IPS DF 4.7 (cell line): ENCODE measurements around the gene IRAK2.
A peak's percentile ranks its signal among the peaks of the same experiment; 100 is the strongest.
"Not testable (repeated sequence)": the region's sequence is repeated elsewhere in the genome, so short reads cannot be mapped to it uniquely, and the experiment has no call there.

ENCODE experiments used
- DNase-seq: peaks from one replicate; pipeline ENCODE4 v3.0.0-alpha.2; 2013; ENCODE audit warnings: low spot score; ENCODE audit errors: extremely low read depth

IRAK2 gene, protein sequence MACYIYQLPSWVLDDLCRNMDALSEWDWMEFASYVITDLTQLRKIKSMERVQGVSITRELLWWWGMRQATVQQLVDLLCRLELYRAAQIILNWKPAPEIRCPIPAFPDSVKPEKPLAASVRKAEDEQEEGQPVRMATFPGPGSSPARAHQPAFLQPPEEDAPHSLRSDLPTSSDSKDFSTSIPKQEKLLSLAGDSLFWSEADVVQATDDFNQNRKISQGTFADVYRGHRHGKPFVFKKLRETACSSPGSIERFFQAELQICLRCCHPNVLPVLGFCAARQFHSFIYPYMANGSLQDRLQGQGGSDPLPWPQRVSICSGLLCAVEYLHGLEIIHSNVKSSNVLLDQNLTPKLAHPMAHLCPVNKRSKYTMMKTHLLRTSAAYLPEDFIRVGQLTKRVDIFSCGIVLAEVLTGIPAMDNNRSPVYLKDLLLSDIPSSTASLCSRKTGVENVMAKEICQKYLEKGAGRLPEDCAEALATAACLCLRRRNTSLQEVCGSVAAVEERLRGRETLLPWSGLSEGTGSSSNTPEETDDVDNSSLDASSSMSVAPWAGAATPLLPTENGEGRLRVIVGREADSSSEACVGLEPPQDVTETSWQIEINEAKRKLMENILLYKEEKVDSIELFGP

DNA sequence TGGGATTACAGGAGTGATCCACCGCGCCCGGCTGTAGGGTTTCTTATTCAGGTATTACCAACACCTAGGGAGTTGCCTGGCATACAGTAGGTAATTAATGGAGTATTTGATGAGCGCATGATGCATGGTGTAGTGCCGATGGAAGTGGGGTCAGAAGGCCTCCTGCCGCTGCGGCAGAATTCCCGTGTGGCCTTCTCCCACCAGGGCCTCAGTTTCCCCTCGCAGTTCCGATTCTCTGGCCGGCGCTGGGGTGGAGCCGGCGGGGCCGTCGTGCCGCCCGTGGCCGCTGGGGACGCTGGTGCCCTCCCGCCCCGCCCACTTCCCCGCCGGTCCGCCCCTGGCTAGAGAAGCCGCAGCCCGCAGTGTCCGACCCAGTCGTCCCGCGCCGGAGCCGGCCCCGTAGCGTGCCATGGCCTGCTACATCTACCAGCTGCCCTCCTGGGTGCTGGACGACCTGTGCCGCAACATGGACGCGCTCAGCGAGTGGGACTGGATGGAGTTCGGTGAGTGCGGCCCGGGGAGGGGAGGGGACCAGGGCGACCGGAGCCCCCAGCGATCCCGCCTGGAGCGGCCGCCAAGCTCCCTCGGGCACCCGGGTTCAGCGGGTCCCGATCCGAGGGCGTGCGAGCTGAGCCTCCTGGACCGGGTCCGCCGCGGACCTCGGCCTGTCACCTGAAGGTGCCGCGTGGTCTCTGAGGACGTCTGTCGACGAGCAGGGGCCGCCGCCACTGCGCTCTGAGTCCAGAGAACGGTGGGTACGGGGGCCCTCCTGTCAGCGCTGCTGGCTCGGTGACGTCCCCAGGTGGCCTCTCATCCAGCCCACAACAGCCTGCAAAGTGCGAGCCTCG, at the start of gene IRAK2:
Gene IRAK2 (plus strand): TSS at position 374 of the 848 bp plus-strand sequence. CDS start 36 bp downstream, at position 410.
- no peak for DNase-seq

DNA sequence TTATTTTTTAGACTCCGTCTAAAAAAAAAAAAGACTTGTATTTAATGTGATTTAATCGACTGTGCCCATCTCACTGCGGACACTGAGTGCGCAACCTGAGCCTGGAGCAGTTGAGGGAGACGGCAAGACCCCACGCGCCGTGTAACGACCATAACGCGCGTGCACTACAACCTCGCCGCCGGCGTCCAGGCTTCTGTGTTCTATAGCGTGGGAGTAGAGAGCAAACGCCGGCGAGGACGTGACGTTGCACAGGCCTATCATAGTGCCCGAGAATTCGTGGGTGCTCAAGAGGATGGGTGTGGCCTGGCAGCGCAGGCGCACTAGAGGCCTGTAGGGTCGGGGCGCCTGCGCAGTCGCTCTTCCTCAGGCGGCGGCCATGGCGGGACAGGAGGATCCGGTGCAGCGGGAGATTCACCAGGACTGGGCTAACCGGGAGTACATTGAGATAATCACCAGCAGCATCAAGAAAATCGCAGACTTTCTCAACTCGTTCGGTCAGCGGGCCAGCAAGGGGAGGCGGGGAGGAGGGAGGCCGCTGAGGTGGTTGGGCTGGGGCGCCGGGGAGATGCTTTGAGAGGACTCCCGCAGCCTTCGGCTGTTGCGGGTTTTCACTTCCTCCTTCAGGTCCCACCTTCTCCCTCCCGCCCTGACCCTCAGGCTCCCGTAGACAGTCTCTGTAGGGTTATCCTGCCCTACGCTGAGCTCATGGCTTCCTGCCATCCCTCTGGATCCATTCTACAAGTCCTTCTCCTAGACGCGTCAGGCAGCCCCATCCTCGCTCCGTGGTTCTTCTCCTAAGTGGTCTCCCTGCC, 49.2 kb upstream of the IRAK2 start, which contains the start of gene BRK1:
Gene BRK1 (plus strand): TSS at position 350 of the 812 bp plus-strand sequence. CDS start 27 bp downstream, at position 377.
- DNase-seq = peak; percentile 49

DNA sequence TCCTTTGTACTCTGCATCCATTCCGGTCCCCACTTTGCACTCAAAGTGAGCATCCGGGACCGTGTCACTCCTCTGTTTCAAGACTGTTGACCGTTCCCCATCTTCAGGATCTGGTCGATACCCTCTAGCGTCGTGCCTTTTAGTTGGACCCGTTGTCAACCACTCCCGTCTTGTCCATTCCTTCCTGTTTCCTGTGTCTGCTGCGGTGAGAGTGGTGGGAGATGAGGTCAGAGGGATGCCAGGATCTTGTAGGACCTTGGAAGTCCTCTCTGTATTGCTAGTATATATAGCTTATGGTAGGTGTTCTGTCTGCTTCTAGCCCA, 48.6 kb upstream of the IRAK2 start:
- no peak for DNase-seq

DNA sequence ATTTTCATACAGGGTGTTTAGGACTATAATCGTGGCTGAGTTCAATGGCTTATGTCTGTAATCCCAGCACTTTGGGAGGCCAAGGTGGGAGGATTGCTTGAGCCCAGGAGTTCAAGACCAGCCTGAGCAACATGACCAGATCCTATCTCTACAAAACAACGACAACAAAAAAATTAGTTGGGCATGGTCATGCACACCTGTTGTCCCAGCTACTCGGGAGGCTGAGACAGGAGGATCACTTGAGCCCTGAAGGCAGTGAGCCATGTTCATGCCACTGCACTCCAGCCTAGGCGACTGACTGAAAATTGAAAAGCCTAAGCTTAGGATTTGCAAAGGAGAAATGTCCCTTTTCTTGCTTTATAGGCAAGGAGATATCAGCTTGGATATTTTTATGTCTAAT, 47.8 kb upstream of the IRAK2 start:
- no peak for DNase-seq

DNA sequence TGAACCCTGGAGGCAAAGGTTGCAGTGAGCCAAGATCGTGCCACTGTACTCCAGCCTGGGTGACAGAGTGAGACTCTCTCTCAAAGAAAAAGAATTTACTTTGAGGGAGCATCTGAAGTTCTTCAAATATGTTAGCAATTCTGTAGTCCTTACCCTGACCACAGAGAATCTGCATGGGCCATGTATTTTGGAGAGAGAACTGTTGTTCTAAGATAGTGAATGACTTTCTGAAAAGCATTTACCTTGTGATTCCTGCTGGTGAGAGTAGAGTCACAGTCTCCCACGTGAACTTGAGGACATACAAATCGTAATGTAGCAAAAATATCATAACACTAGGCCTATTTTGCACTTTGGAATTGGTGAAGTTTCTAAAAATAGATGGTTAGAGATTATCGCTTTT, 45.3 kb upstream of the IRAK2 start:
- DNase-seq = no peak

DNA sequence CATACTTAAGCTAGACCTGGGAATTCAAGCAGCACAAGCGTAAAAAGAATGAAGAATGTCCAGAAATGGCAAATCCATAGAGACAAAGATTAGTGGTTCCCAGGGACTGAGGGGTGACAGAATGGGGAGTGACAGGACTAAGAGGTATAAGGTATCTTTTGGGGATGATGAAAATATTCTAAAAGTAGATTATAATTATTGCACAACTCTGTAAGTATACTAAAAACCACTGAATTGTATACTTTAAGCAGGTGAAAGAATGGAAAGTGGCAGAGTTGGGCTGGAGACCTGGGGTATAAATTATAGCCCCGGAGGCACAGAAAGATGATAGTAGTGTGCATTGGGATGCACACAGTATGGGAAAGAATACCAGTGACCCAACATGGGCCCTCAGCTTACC, 43.7 kb upstream of the IRAK2 start:
- DNase-seq = no peak

DNA sequence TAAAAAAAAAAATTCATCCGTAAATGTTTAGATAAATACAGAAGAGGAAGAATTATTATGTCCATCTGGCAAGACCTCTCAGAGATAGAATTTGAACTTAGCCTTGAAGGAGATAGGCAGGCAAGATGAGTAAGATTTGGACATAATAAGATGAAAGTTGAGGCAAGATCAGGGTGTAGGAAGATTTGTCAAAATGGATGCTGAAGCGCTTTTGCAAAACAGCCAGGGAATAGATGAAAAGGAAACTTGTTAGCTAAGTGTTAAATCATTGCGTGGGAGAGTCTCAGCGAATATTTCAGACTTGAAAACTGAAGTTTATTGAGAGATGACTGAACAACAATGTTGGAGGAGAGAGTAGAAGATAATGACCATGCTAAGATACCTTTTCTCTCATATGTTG, 42.0 kb upstream of the IRAK2 start:
- DNase-seq = no peak

DNA sequence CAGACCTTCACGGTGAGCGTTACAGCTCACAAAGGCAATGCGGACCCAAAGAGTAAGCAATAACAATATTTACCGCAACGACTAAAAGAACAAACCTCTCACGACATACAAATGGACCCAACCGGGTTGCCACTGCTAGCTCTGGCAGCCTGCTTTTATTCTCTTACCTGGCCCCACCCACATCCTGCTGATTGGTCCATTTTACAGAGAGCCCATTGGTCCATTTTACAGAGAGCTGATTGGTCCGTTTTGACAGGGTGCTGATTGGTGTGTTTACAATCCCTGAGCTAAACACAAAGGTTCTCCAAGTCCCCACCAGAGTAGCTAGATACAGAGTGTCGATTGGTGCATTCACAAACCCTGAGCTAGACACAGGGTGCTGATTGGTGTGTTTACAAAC, 28.8 kb upstream of the IRAK2 start:
- not testable (repeated sequence) for DNase-seq

DNA sequence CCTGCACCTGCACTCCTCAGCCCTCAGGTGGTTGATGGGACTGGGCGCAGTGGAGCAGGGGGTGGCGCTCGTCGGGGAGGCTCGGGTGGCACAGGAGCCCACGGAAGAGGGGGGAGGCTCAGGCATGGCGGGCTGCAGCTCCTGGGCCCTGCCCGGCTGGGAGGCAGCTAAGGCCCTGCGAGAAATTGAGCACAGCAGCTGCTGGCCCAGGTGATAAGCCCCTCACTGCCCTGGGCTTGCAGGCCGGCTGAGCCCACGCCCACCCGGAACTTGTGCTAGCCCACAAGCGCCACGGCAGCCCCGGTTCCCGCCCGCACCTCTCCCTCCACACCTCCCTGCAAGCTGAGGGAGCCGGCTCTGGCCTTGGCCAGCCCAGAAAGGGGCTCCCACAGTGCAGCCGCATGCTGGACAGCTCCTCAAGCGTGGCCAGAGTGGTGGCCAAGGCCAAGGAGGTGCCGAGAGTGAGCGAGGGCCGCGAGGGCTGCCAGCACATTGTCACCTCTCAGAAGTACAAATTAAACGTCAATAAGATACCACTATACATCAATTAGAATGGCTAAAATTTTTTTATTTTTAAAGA, 28.2 kb upstream of the IRAK2 start:
- no peak for DNase-seq

DNA sequence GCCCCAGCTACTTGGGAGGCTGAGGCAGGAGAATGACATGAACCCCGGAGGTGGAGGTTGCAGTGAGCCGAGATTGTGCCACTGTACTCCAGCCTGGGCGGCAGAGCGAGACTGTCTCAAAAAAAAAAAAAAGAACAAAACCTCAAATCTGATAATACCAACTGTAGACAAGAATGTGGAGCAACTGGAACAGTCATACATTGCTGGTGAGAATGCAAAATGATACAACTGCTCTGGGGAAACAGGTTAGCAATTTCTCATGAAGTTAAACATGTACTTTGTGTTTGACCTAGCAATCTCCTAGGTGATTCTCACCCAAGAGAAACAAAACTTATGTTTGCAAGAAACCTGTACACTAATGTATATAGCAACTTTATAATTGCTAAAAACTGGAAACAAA, 27.5 kb upstream of the IRAK2 start:
- no peak for DNase-seq

DNA sequence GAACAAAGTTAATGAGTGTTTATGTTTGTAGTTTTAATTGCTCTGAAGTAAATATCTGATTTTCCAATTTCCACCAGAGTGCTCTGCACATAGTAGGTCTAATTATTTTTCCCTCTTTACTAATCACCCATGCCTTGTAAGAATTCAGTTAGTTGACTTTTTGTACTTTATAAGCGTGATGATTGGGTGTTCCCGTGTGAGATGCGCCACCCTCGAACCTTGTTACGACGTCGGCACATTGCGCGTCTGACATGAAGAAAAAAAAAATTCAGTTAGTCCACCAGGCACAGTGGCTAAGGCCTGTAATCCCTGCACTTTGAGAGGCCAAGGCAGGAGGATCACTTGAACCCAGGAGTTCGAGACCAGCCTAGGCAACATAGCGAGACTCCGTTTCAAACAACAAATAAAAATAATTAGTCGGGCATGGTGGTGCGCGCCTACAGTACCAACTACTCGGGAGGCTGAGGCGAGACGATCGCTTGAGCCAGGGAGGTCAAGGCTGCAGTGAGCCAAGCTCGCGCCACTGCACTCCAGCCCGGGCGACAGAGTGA, 23.6 kb upstream of the IRAK2 start:
- DNase-seq = no peak

DNA sequence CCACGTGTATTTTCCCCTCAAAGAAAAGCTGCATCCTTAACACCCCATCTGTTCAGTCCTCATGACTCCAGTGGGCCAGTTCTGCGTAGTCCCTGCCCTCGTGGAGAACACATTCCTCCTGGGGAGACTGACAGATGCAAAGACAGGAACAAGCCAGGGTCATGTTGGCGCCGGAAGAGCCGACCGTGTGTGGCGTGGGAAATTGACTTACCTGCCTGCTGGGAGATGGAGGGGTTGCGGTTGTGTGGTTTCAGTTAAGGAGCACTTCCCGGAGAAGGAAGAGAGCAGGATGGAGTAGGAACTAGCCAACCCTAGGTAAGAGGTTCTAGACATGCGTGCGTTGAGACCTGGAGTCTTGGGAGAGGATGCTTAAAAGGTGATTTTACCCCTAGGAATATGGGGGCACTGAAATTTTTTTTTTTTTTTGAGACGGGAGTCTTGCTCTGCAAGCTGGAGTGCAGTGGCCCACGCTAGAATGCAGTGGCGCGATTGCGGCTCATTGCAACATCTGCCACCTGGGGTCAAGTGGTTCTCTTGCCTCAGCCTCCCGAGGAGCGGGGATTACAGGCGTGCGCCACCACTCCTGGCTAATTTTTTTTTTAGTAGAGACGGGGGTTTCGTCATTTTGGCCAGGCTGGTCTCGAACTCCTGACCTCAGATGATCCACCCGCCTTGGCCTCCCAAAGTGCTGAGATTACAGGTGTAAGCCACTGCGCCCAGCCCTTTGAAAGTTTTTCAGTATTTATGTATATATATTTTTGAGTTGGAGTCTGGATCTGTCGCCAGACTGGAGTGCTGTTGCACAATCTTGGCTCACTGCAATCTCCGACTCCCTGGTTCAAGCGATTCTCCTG, 21.8 kb upstream of the IRAK2 start:
- no peak for DNase-seq

DNA sequence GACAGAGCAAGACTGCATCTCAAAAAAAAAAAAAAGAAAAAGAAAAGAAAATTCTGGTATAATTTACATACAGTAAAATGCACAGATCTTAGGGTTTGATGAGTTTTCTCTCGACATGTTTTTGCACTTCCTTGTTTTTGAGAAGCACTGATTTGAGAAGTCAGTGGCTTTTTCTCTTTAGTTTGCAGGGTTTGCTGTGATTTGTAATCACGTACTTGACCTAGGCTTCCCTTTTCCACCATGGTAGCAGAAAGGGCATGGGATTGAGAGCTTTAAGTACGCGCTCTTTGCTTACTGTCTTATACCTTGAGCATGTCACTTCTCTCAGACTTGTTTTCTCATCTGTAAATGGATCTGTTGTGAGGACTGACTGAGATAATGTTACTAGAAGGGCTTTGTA, 19.0 kb upstream of the IRAK2 start:
- DNase-seq = no peak

DNA sequence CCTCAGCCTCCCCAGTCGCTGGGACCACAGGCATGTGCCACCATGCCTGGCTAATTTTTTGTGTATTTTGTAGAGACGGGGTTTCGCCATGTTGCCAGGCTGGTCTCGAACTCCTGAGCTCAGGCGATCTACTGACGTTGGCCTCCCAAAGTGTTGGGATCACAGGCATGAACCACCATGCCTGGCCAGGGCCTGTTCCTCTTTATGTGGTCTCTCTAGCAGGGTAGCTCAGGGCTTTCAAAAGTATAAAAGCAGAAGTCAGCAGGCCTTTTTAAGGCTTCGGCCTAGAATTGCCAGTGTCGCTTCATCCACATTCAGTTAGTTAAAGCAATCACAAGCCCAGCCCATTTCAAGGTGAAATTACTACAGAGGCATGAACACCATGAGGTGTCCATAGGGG, 15.5 kb upstream of the IRAK2 start:
- DNase-seq = no peak

DNA sequence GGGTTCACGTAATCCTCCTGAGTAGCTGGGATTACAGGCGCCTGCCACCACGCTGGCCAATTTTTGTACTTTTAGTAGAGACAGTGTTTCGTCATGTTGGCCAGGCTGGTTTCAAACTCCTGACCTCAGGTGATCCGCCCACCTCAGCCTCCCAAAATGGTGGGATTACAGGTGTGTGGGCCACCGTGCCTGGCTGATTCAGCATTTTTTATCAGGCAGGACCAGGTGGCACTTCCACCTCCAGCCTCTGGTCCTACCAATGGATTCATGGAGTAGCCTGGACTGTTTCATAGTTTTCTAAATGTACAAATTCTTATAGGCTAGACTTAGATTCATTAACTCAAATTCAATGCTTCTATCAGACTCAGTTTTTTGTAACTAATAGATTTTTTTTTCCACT, 13.7 kb upstream of the IRAK2 start:
- DNase-seq = no peak

DNA sequence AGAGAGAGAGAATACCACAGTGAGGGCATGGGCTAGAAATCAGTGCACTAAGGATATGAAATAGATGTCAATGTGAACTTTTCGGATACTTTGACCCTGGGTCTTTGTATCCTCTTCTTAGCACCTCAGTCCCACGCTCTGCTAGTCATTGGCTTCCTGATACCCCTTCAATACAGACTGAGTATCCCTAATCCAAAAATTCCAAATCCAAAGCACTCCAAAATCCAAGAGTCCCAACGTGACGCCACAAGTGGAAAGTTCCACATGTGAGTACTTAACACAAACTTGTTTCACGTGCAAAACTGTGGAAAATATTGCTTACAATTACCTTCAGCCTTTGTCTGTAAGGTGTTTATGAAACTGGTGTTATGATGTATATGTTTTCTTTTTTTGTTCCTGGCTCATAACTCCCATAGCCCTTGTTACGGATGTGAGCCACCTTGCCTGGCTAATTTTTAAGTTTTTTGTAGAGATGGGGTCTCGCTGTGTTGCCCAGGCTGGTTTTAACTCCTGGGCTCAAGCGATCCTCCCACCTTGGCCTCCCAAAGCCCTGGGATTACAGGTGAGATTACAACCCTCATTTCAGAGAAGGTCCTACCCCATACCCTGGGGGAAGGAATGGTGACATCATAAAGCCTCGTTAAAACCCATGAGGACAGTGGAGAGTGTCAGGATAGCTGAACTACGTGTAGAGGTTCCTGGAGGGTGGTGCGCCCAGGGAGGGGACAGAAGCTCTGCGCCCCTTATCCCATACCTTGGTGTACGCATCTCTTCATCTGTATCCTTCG, 10.2 kb upstream of the IRAK2 start:
- no peak for DNase-seq

DNA sequence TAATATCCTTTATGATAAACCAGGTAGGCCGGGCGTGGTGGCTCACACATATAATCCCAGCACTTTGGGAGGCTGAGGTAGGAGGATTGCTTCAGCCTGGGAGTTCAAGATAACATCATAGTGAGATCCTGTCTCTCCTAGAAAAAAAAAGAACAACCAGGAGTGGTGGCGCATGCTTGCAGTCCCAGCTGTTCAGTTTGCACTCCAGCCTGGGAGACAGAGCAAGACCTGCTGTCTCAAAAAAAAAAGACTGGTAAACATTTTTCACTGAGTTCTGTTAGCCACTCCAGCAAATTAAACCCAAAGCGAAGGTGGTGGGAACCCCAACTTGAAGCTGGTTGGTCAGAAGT, 9.6 kb upstream of the IRAK2 start:
- no peak for DNase-seq

DNA sequence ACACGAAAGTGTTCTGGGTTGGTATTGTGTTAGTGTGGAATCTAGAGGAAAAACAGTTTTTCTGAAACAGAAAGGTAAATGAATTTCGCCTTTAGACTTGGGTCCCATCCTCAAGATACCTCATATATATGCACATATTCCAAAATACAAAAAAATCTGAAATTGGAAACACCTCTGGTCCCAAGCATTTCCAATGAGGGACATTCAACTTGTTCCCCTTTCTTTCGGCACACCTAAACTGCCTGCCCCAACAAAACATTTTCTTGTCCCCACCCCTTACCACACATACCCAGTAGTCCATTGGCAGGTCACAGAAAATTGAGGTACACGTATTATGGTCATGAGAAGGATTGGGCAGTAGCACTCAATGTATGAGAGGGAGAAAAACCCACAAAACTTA, 9.1 kb upstream of the IRAK2 start:
- no peak for DNase-seq

DNA sequence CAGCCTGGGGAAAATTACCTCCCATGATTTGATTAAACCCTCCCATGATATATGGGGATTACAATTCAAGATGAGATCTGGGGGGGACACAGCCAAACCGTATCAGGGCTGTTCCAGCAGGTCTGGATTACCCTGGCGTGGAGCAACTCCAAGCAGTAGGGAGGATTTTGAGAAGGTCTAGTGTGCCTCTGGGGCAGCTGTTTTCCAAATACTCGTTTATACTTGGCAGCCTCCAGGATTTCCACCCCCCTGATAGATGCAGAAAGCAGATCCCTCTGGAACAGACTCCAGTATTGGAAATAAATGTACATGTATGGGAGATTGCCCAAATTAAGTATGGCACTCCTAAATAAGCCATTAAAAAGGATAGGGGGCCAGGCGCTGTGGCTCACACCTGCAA, 7.7 kb upstream of the IRAK2 start:
- no peak for DNase-seq
